GM19324 (cell line): ENCODE results near the gene PCARE.
"Not testable (repeated sequence)": the region's sequence is repeated elsewhere in the genome, so short reads cannot be mapped to it uniquely, and the experiment has no call there.

Experiments
- ATAC-seq: cut with Tn5 transposase; IDR thresholded peaks from one replicate; pipeline ENCODE4 v1.9.1; 2021; ENCODE audit warnings: mild to moderate bottlenecking, moderate library complexity; ENCODE audit not compliant: unreplicated experiment, low FRiP score

The PCARE gene

DNA sequence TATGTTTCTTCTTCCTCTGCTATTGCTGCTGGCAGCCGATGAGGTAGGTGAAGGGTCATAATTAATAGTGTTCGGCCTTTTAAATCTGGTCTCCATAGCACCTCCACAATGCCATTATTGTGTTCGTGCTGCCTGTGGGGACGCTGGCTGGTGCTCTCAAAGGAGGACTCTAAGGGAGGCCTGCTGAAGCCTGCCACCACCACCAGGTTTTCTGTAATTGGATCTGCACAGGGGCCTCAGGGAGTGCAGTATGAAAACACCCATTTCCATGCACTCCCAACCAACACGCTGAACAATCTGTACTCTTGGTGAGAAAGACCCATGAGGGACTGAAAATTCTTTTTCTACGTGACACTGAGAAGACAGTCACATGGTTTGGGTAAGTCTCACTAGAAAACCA lies 23.2 kb upstream of the PCARE start:
- no peak for ATAC-seq

DNA sequence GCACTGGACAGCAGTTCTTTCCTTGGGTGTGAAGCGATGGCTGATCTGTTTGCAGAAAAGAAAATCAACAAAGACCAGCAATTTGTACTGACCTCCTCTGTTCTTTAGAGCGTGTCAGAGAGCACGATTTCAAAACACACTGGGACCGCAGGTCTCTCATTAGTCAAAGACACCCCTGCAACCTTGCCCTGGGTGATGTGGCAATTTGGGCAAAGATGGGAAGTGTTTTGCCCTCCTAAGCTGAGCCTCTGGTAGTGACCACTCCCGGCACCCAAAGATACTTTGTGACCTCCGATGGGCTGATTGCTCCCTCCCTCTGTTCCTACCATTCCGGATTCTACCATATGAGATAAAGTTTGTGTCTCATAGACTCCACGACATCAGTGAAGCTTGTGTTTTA lies 22.6 kb upstream of the PCARE start:
- ATAC-seq = no peak

DNA sequence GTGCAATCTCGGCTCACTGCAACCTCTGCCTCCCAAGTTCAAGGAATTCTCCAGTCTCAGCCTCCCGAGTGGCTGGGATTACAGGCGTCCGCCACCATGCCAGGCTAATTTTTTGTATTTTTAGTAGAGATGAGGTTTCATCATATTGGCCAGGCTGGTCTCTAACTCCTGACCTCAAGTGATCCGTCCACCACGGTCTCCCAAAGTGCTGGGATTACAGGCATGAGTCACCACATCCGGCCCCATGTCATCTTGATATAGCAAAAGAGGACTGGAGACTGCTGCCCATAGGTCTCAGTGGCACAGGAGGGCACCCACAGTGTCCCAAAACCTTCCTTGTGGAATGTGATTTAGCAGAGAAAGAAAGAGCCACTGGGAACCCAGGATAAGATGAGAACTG lies 16.0 kb upstream of the PCARE start:
- ATAC-seq = not testable (repeated sequence)

DNA sequence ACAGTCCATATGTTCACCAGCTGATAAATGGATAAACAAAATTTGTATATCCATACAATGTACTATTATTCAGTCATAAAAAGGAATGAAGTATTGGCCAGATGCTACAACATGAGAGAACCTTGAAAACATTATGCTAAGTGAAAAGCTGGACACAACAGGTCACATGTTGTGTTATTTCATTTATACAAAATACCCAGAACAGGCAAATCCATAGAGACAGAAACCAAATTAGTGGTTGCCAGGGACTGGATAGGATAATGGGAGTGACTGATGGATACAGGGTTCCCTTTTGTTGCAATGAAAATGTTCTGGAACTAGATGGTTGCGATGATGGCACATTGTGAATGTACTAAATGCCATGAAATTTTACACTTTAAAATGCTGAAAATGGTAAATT lies 10.2 kb upstream of the PCARE start:
- no peak for ATAC-seq

DNA sequence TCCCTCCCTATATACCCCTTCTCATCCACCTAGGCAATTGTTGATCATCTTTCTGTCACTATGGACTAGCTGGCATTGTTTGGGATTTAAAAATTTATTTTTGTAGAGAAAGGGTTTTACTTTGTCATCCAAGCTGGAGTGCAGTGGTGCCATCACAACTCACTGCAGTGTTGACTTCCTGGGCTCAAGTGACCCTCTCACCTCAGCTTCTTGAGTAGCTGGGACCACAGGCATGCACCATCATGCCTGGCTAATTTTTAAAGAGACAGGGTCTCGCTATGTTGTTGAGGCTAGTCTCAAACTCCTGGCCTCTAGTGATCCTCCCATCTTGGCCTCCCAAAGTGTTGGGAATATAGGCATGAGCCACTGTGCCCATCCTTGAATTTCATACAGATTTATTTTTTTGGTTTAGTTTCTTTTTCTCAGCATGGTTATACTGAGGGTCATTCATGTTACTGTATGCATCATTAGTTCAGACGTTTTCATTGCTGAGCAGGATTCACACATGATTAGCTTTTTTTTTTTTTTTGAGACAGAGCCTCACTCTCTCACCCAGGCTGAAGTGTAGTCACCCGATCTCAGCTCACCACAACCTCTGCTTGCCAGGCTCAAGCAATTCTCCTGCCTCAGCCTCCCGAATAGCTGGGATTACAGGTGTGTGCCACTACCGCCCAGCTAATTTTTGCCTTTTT lies 8.6 kb upstream of the PCARE start:
- no peak for ATAC-seq

DNA sequence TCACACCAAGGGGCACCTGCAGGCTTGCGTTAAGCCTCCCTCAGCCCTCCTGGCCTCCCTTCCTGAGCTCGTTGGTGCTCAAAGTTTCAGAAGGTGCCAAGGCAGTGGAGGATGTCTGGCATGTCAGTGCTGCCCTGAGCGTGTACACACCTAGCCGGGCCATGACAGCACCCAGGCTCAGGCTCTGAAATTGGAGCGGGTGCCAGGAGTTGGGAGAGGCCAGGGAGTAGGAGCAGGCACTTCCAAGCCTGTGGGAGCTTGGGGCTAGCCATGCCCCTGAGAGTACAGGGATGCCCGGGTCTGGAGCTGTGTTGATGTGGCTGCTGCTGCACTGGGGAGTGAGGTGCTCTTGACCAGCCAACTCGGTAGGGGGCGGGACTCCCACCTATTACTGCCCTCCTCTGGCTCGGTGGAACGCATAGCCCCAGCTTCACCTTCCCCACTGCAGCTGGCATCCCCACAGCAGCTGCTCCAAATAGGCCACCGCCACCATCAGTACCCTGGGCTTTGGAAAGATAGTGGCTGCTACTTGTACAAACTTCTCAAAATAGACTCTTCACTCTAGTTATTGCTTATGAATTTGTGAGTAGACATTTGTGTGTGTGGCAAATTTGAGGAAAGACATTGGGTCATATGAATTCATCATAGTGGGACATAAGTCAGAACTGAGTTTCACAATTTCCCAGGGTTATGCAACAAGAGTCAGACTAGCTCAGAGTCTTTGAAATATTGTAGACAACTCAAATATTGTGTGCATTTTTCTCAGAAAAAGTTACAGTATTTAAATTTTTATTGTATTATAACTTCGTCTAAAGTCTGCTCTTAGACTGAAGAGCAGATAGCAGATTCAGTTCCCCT lies 6.8 kb upstream of the PCARE start:
- ATAC-seq = no peak

DNA sequence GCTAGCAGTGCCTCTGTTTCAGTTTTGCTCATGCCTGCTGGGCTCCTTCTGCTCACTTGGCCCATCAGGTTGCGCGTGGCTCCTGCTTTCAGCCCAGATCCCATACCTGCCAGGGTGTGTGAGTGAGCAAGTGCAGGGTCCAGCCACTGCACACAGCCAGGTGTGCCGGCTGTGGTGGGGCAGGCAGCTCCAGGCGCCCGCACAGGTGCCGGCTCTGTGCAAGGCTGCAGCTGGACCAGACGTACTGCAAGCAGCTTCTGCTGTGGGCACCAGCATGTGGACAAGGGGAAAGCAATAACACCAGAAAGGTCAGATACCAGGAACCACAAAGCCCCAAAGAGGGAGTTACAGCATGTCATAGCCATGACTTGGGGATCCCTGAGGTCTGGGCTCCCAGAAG lies 5.6 kb upstream of the PCARE start:
- ATAC-seq = no peak

DNA sequence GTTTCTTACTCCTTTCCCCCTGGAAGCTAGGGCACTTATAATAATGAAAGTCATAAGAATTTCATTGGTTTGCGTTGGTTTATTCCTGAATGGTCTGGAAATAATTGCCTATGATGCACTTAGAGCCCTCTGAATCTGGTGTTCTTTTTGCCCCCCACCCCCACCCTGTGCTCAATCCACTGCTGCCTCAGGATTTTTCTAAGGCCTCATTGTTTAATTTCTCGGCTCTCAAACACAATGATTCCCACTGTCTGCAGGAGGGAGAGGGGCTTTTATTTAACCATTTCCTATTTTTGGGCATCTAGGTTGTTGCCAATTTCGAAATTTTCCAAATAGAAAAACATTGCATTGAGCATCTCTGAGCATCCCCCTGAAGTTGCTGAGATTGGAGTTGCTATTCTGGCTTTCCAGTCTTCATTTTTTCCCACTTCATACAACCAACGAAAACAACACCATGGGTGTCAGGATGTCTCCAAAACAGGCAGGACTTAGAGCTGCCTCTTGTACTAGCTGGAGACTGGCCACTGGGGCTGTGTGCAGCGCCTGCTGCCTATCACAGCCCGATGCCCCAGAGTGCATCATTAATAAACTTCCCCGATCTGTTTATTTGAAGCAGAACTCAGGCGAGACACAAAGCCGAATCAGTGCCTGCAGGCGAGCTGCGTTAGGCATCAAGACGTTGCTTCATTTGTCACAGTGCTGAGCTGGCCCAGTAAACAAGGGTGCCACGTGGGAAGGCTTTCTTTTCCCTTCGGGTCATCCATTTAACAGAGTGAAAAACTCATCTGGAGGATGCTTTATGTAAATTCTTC lies 1.8 kb upstream of the PCARE start:
- ATAC-seq = no peak

DNA sequence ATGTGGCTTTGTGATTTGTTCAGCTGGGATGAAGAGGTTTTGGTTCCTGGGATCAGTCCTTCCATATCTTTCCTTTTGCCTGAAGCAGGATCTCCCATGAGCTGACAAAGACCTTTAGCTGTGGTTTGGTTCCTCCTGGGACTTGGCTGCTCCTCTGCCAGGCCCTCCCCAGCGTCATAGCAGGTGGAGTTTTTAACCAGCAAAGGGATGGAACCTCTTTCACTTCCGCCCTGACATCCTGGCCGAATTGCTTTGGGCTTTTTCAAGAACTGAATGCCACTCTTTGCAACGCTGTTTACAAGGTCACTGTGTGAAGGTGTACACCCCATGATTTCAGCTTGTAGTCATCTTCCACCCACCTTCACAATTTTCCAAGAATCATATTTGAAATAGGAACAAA lies 390 bp downstream of the PCARE start:
- ATAC-seq = no peak

DNA sequence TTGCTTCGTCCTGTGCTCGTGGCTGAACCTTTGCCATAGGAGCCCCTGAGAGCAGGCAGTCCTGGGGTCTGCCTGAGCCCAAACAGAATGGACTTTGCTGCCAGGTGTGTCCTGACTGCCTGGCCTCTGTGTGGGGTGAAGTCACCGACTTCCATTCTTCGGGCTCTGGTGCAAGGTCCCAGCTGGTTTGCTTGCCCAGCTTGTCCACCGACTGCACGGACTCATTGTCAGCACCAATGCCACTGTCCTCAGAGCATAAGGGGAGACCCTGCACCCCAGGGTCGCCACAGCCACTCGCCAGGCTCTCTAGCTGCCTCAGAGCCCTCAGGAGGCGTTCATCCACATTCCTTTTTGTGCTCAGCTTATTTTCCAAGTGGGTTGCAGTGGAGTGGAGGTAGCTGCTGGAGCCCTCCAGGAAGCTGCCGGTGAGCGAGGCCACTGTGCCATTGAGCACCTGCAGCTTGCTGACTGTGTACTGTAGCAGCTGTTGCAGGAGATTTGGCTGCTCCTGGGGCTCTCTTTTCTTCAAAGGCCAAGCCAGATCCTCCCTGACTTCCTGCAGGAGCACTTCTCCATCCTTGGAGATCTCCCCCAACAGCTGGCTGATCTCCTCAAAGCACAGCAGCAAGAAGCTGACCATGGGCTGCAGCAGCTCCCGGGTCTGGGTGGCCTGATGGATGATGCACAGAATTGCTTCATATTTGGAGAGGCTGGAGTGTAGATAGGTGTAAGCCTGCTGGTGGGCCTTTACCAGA lies 1.2 kb downstream of the PCARE start:
- no peak for ATAC-seq

DNA sequence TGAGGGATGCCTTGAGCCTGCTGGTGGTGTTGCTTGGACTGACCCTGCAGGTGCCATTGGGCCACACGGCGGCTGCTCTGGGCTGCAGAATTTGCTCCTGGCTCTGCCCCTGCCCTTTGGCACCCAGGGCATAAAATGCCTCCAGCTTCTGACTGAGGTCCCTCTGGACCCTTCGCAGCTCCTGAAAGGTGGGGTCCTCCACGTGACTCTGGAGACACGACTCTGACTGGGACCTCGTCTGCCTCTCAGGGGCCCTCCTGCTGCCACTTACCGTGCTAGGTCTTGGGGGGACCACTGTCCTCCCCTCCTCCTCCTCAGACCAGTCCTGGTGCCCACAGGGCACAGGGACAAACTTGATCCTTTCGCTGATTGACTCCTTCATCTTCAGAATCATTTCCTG lies 2.1 kb downstream of the PCARE start:
- ATAC-seq = no peak

DNA sequence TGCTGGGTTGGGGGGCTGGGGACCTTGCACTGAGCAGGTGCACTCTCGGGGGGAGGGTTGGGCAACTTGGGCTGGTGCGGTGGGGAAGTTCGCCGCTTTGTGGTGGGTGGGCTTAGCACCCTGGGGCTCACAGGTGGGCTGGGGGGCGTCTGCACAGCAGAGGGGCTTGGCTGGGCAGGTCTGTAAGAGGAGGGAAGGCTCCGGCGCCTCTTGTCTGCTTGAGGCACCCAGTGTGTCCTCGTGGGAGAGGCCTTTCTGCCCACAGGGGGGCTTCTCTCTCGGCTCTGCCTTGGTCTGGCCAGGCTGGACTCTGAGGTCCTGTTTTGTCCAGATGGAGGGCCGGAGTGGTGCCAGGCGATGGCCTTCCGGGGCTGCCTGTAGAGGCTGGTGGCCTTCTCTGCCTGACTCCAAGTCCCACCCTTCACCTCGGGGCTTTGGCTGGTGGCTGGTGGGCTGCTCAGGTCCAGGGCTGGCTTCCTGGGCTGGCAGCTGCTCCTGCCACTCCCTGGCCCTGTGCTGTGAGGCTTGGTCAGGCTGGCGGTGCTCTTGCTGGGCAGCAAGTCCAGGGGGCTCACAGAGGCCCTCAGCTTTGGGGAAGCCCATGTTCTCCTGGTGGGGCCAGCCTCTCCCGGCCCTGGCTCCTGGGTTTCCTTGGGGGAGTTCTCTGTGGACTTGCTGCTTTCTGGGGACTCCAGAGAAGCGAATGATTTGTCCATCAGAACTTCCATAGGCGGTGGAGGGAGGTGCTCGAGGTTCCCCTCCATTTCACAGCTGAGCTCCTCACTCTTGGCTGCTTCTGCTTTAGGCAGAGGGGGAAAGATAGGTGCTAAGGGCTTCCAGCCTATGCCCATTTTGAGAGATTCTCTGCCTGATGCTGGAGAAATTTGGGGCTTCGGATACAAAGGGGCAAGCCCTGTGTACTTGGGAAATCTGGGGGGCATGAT lies 3.0 kb downstream of the PCARE start:
- ATAC-seq = no peak

DNA sequence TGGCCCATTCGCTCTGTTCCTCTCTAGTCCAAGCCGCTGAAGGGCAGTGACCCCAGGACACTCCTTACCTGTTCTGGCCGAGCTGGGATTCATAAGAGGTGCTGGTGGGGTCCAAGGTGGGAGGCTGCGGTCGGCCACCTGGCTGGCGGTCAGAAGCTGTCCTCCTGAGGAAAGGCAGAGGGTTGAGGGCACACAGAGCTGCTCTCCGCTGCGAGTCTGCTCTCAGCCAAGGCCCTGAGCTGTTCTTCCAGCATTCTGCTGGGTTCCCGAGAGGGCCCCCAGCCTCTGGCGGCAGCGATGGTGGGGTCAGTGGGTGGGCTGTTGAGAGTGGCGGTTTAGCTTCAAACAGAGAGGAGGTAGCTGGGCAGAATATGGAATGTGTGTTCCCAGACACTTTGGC lies 3.8 kb downstream of the PCARE start:
- no peak for ATAC-seq

DNA sequence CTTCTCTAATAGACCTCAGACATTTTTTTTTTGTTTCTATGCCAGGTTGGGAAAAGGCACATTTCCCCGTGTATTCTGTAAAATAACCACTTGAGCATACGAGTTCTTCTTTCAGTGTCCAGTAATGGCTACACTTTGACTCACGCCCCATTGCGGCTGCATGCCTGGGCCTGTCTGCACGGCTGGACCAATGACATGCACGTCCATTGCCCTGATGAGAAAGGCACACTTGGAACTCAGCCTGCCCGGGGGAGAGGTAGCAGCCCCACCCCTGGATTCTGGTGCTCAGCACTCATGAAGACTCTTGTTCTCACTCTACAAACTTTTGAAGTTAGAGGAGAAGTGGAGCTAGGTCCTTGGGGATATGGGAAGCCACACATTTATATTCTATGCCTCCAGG lies 5.8 kb downstream of the PCARE start:
- no peak for ATAC-seq

DNA sequence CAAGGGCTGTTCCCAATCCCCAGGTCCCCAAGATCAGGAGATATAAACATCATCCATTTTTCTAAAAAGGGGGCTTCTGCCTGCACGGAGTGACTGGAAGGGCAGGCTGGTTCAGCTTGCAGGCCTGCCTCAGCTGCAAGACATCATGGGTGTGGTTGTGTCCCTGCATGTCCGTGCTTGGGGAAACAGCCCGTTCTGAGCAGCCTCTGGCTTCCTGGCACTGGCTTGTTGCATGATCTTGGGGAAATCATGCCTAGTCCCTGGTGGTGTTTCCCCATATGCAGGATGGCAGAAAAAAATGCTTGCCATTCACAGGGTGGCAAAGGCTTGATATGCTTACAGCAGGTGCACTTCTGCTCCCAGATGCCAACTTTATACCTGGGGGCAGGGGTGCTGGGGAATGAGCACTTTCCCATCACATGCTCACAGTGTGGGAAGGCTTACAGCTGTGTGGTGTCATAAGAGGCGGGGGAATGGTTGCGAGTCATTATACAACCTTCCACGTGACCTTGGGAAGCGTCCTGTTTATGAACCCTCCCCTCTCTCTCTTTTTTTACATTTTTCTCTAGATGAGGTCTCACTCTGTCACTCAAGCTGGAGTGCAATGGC lies 7.2 kb downstream of the PCARE start:
- no peak for ATAC-seq

DNA sequence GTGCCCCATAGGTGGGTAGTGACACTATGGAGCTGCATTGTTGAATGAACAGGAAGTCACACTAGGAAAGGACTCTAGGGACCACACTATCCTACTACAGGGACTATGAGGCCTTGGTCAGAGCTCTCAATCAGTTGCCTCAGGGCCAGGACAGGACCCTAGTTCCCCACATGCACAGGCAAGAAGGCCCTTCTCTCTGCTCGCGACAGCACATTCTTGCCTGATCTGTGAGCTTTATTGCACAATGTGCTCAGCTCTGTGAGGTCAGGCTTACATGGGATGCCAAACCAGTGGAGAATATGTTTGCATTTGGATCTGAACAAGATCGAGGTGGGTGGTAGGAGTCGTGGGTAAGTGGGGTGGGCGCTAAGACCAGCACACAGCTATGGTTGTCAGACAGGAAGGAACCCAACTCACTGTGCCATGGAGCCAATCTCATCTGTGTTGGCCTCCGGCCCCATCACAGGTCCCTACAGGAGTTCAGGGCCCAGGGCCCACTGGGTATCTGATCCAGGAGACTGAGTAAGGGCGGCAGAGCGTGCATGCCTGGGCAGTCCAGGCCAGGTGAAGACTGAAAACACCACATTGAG lies 8.0 kb downstream of the PCARE start:
- ATAC-seq = no peak

DNA sequence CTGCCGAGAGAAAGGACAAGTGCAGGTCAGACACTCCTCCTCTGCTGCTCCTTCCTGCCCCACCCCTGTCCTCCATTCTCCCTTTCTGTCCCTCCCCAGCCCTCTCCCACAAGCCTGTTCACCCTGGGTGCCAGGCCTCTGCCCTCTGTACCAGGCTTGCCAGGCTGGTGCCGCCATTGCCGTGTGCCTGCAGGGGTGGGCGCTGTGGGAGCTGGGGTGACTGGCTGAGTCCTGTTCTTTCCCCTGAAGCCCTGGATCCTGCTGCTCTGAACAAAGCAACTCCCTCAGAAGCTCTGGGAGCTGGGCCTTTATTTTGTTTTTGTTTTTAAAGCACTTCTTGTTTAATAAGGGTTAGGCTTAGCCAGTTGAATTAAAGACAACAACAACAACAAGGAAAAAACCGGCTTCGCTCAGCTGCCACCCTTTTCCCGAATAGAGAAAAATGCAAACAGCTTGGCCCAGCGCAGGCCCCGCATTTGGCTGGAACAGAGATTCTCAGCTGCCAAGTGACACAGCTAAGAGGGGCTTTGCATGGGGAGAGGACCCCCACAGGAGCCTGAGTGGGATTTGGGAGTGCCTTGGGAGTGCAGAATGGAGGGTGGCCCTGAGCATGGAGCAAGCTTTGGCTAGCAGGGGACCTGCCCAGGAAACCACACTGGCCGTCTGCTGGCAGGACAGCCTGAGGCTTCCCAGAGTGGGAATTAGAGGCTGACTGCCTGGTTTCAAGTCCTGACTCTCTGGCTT lies 9.1 kb downstream of the PCARE start:
- no peak for ATAC-seq

DNA sequence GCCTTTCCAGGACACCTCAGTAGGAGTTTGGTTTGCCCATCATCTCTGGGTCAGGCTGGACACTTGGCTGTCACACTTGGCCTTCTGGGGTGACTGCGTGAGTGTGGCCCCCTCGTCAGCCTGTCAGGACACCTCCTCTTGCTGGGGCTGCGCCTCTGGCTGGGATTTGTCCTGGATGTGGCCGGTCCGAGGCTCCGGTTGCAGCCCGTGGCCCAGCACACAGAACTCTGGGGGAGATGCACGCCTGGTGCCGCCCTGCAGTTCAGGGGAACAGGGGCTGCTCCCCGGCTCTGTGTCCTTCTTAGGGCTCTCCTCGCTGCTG lies 9.6 kb downstream of the PCARE start:
- ATAC-seq = no peak
